Left renal pelvis (tissue), 4 donors: ENCODE data around the gene IMPDH2. TPM values are rescaled to one million over a fixed set of nuclear protein-coding genes. Genes with fewer than 3 reads are reported as not detected.

Experiments
- DNase-seq, 4 donors: peaks; one replicate each; pipeline ENCODE4 v3.0.0-alpha.2; 2013; ENCODE audit warnings: low read depth in 4 of 4, low spot score in 3 of 4
- polyA plus RNA-seq, 4 donors: library from polyadenylated mRNA; unstranded; fragments of 120-200 nt; gene quantifications; one replicate each; pipeline ENCODE4 v1.2.1, GENCODE V29; 2013; ENCODE audit not compliant: insufficient read length in 4 of 4

The IMPDH2 gene
- polyA plus RNA-seq, 4 donors: 196 to 228 (median 222) TPM

GRCh38 chr3:48984663-48985062 is 44.5 kb downstream of the IMPDH2 start:
- no peak for DNase-seq

- no peak for DNase-seq
These were observed 46.1 kb downstream of the IMPDH2 start for GRCh38 chr3:48983096-48983495.

DNA sequence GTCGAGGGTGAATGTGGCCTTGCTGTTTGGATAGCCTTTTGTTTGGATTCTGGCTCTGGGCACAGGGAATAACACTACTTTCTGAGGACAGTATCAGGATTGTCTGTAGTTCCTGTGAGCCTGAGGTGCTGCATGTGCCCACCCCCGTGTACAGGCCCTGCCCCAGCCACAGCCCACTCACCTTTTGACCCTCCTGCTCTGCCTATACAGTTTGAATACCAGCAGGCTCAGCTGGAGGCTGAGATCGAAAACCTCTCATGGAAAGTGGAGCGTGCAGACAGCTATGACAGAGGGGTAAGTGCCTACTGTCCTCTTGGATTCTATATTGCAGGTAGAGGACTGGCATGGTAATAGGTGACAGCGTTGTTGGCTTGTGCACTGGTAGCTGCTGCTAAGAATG is 46.5 kb downstream of the IMPDH2 start:
- no peak for DNase-seq

DNA sequence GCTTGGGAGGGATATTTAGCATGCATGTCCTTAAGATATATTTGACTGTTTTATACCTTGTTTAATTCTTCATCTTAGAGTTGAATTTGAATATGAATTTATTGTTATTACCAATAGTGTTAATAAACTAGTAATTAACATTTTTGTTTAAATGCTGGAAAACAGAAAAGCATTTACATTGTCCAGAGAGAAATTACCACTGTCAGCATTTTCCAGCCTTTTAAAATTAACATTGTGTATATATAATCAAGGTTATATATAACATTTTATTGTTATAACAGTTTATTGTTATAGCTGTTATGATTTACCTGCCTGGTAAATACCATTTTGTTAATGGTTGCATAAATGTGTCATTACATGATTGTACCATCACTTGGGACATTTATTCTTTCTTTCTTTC is 47.2 kb downstream of the IMPDH2 start:
- no peak for DNase-seq

- no peak for DNase-seq
These were observed 48.9 kb downstream of the IMPDH2 start for GRCh38 chr3:48980295-48980694.

GRCh38 chr3:48979451-48979850 is 49.7 kb downstream of the IMPDH2 start:
- DNase-seq: no peak

Other genes with a start within 250 kb of the IMPDH2 start
- 10 to 100 TPM; 31.6 to 50.0 (median 40.4) TPM for gene PRKAR2A, start 181.5 kb downstream of the IMPDH2 start, polyA plus RNA-seq
- gene SLC25A20, start 130.5 kb downstream of the IMPDH2 start, polyA plus RNA-seq: 10 to 100 TPM in 3 of 4 donors, 1 to 10 TPM in 1; 7.1 to 19.1 (median 17.2) TPM
- 10 to 100 TPM; 60.2 to 92.9 (median 74.9) TPM for gene ARIH2, start 110.6 kb downstream of the IMPDH2 start, polyA plus RNA-seq
- gene P4HTM, start 39.2 kb downstream of the IMPDH2 start, polyA plus RNA-seq: 10 to 100 TPM; 23.5 to 57.6 (median 37.8) TPM
- gene WDR6, start 22.0 kb downstream of the IMPDH2 start, polyA plus RNA-seq: 100 to 1,000 TPM; 152 to 225 (median 187) TPM
- gene DALRD3, start 10.8 kb downstream of the IMPDH2 start, polyA plus RNA-seq: 10 to 100 TPM; 43.4 to 73.0 (median 69.1) TPM
- gene NDUFAF3, start 7.3 kb downstream of the IMPDH2 start, polyA plus RNA-seq: 10 to 100 TPM; 57.2 to 81.6 (median 64.2) TPM
- gene QRICH1, start 64.7 kb upstream of the IMPDH2 start, polyA plus RNA-seq: 10 to 100 TPM; 68.9 to 85.1 (median 82.4) TPM
- gene QARS1, start 75.4 kb upstream of the IMPDH2 start, polyA plus RNA-seq: 100 to 1,000 TPM; 209 to 332 (median 291) TPM
- gene USP19, start 91.4 kb upstream of the IMPDH2 start, polyA plus RNA-seq: 10 to 100 TPM; 41.8 to 63.2 (median 56.5) TPM
- gene LAMB2, start 103.7 kb upstream of the IMPDH2 start, polyA plus RNA-seq: 100 to 1,000 TPM; 365 to 447 (median 387) TPM
- 10 to 100 TPM; 22.0 to 24.8 (median 24.2) TPM for gene CCDC71, start 136.9 kb upstream of the IMPDH2 start, polyA plus RNA-seq
- gene KLHDC8B, start 142.2 kb upstream of the IMPDH2 start, polyA plus RNA-seq: 10 to 100 TPM; 35.0 to 51.3 (median 40.9) TPM
- gene C3orf62, start 247.8 kb upstream of the IMPDH2 start, polyA plus RNA-seq: 10 to 100 TPM in 3 of 4 donors, 1 to 10 TPM in 1; 9.8 to 14.7 (median 10.5) TPM